Esophagus squamous epithelium (tissue), 5 donors: Measurements from ENCODE around the gene CLCNKA. TPM values are rescaled to one million over a fixed set of nuclear protein-coding genes. Genes with fewer than 3 reads are reported as not detected.
"Not testable (repeated sequence)": the region's sequence is repeated elsewhere in the genome, so short reads cannot be mapped to it uniquely, and the experiment has no call there.

Experiments
- DNase-seq: peaks from one replicate; lab custom pipeline; 2025; lab: John Stamatoyannopoulos, UW
- H3K27ac ChIP-seq, 4 donors: fragments of 200-600 bp; sonication (generic); one replicate each; pipeline ENCODE4 v1.5.1; 2016 to 2019; ENCODE audit warnings: mild to moderate bottlenecking in 1 of 4
- H3K27me3 ChIP-seq, 4 donors: fragments of 200-600 bp; sonication (generic); 1 replicate in 3 of 4; 2 replicates in 1 of 4; pipeline versions ENCODE4 v1.5.1 to v1.6.0; 2017 to 2021; ENCODE audit warnings: antibody characterized with exemption in 1 of 4
- H3K36me3 ChIP-seq, 3 donors: fragments of 200-600 bp; sonication (generic); one replicate each; pipeline ENCODE4 v1.5.1; 2016 to 2019
- H3K4me1 ChIP-seq, 3 donors: fragments of 200-600 bp; sonication (generic); one replicate each; pipeline ENCODE4 v1.5.1; 2017 to 2019
- H3K4me3 ChIP-seq, 4 donors: fragments of 200-600 bp; sonication (generic); 1 replicate in 3 of 4; 2 replicates in 1 of 4; pipeline ENCODE4 v1.5.1; 2016 to 2019; ENCODE audit warnings: mild to moderate bottlenecking in 2 of 4, moderate library complexity in 1 of 4
- H3K9me3 ChIP-seq, 3 donors: fragments of 200-600 bp; sonication (generic); one replicate each; pipeline ENCODE4 v1.5.1; 2016 to 2019
- POLR2A ChIP-seq, 4 donors: fragments of 450-650 bp; IDR thresholded peaks; one replicate each; pipeline ENCODE4 v1.6.1; 2017; ENCODE audit warnings: antibody characterized with exemption in 4 of 4, mild to moderate bottlenecking in 4 of 4, moderate library complexity in 3 of 4
- WGBS, 2 donors: methylation state at CpG; one replicate each; pipeline ENCODE4 v1.1.5; 2018; 5-methylcytosine and 5-hydroxymethylcytosine counted together
- intact Hi-C: fragments of 100-400 bp; cut with DNase I; formaldehyde crosslinking; loops from one replicate; pipeline ENCODE4 v1.15.0; 2022
- total RNA-seq, 4 donors: library from RNA; depleted of rRNA; stranded (reverse); fragments of >200 nt; gene quantifications; one replicate each; pipeline ENCODE4 v1.1.0, GENCODE V29; 2016
- TF ChIP-seq, protein P1 (sequence below), 6 experiments: fragments of 450-650 bp in 4 of 6; fragments of 200-600 bp in 2 of 6; sonication (generic) in 2 of 6; IDR thresholded peaks; one replicate each; pipeline ENCODE4 v1.5.1; 2016 to 2019; ENCODE audit warnings: antibody characterized with exemption in 6 of 6, mild to moderate bottlenecking in 4 of 6, moderate library complexity in 4 of 6
- donor health status: DM: yes; HTN: yes; CAD: no.

CLCNKA gene
- total RNA-seq, 4 donors from 2014 or later = not detected

GRCh38 chr1:16061266-16061665, 39.4 kb downstream of the CLCNKA start:
- no peaks in the 10 kb centered on the region for H3K9me3 ChIP-seq
- intact Hi-C loops = no loop called here
- H3K36me3 ChIP-seq = no peaks in the 10 kb centered on the region
- peaks cover 0 to 10% (median 0%) of the 10 kb centered on the region in 4 donors for H3K27me3 ChIP-seq
- no peak overlapping the region for H3K4me3 ChIP-seq
- peaks cover 0 to 9% (median 0%) of the 10 kb centered on the region in 3 donors for H3K4me1 ChIP-seq
- DNase-seq = no peak
- WGBS, 2 donors = 50 to 80% methylated on average over 1 of the region's 3 CpGs
- H3K27ac ChIP-seq = no peak overlapping the region
- no peak for TF ChIP-seq POLR2A (IDR thresholded peaks at IDR 0.05)
- TF ChIP-seq, protein P1, sequence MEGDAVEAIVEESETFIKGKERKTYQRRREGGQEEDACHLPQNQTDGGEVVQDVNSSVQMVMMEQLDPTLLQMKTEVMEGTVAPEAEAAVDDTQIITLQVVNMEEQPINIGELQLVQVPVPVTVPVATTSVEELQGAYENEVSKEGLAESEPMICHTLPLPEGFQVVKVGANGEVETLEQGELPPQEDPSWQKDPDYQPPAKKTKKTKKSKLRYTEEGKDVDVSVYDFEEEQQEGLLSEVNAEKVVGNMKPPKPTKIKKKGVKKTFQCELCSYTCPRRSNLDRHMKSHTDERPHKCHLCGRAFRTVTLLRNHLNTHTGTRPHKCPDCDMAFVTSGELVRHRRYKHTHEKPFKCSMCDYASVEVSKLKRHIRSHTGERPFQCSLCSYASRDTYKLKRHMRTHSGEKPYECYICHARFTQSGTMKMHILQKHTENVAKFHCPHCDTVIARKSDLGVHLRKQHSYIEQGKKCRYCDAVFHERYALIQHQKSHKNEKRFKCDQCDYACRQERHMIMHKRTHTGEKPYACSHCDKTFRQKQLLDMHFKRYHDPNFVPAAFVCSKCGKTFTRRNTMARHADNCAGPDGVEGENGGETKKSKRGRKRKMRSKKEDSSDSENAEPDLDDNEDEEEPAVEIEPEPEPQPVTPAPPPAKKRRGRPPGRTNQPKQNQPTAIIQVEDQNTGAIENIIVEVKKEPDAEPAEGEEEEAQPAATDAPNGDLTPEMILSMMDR (IDR thresholded peaks at IDR 0.05) = no peak

DNA sequence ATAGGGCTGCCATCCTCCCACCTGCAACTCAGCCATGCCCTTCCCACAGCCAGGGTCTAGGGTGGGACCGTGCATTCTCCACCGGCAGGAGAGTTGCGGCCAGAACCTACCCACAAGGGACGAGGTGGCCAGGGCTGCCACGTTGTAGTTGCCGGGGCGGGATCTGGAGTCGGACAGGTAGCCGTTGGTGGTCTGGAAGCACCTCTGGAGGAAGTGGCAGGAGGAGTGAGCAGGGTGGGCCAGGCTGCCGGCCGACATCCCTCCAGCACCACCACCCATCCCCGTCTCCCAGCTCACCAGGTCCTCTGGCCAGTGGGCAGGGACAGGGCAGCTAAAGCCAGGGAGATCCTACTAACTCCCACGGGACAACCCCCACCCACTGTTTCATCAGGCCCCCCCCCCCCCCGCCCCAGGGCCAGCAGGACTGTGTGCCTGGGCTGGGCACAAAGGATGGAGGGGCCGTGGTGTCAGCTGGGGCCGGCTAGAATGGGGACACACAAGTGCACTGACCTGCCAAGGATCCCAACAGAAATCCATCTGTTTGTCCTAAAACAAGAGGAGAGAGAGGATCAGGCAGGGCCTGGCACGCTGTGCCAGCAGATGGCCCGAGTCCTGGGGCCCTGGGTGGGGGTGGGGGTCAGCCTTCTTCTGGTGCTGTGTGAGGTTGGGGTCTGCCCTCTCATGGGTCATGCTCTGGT, 40.3 kb downstream of the CLCNKA start:
- H3K9me3 ChIP-seq, DNase-seq, H3K27ac ChIP-seq, intact Hi-C loops, H3K36me3 ChIP-seq, H3K27me3 ChIP-seq, H3K4me3 ChIP-seq: not testable (repeated sequence)
- H3K4me1 ChIP-seq = peaks cover 0 to 16% (median 0%) of the 10 kb centered on the region in 3 donors
- 80% methylated on average over 2 of the region's 18 CpGs; no CpG with 5 or more reads in 1 of the 2 donors for WGBS, 2 donors

- H3K4me1 ChIP-seq = peaks cover 0 to 17% (median 0%) of the 10 kb centered on the region in 3 donors
- H3K27me3 ChIP-seq, H3K9me3 ChIP-seq, H3K4me3 ChIP-seq, DNase-seq, H3K27ac ChIP-seq, H3K36me3 ChIP-seq, intact Hi-C loops: not testable (repeated sequence)
- 81 to 94% methylated on average over 6 to 9 of the region's 9 CpGs for WGBS, 2 donors
Measured at GRCh38 chr1:16062687-16063075, 40.8 kb downstream of the CLCNKA start.

DNA sequence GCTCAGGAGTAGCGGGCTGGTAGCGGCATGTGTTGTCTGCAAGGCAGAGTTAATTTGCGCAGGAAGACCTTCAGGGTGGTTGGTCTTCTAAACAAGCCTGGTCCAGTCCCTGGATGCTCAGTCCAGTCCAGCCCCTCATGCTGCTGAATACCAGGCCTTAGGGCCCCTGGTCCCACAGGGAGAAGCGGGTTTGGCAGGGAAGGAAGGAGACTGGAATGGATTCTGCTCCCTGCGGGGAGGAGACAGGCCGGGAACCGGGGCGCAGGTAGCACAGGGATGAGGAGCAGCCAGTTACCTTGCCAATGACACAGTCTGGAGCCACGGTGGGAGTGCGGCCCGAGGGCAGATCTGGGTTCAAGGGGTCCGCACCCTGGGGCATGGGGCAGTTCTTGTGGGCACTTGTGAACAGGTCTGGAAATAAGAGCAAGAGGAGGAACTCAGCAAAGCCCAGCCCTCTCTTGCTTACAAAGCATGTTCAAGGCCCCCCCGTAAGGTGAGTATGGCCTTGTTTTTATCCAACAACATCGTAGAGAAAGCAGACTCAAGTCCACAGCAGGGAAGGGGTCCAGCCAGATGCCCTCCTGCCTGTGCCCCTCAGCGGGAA, 41.5 kb downstream of the CLCNKA start:
- Histone ChIP-seq H3K4me3 (no peak overlapping the region), H3K27me3 (peaks cover 0 to 10% (median 0%) of the 10 kb centered on the region in 4 donors), H3K36me3 (no peaks in the 10 kb centered on the region), H3K9me3 (no peaks in the 10 kb centered on the region), H3K27ac (no peak overlapping the region), H3K4me1 (peaks cover 0 to 23% (median 0%) of the 10 kb centered on the region in 3 donors)
- intact Hi-C loops = no loop called here
- WGBS, 2 donors = 71 to 89% methylated on average over 9 to 14 of the region's 15 CpGs
- TF ChIP-seq, protein P1 (IDR thresholded peaks at IDR 0.05) = no peak
- TF ChIP-seq POLR2A (IDR thresholded peaks at IDR 0.05) = no peak
- no peak for DNase-seq

DNA sequence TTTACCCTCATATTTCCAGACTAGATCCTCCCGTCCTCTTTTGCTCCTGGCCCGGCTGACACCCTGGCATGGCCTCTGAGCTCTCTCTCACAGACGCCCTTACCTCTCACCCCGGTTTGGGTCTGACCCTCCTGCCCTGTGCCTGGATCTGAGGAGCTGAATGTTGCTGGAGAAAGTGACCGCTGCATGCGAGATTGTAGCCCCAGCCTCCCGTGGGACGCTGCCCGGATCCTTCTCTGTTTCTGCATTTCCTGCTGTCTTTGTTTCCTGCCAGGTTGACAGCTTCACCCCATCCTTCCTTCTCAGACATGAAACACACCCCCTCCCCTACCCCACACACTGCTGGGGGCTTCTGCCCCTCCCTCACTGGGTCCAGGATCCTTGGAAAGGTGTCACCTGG, 42.1 kb downstream of the CLCNKA start:
- intact Hi-C loops = no loop called here
- peaks cover 0 to 10% (median 0%) of the 10 kb centered on the region in 4 donors for H3K27me3 ChIP-seq
- H3K4me3 ChIP-seq = no peak overlapping the region
- no peak for DNase-seq
- H3K27ac ChIP-seq = no peak overlapping the region
- peaks cover 0 to 28% (median 3%) of the 10 kb centered on the region in 3 donors for H3K4me1 ChIP-seq
- H3K36me3 ChIP-seq = no peaks in the 10 kb centered on the region
- TF ChIP-seq, protein P1 (IDR thresholded peaks at IDR 0.05) = no peak
- no peak for TF ChIP-seq POLR2A (IDR thresholded peaks at IDR 0.05)
- no peaks in the 10 kb centered on the region for H3K9me3 ChIP-seq
- WGBS, 2 donors = 67% methylated on average over 9 of the region's 9 CpGs

DNA sequence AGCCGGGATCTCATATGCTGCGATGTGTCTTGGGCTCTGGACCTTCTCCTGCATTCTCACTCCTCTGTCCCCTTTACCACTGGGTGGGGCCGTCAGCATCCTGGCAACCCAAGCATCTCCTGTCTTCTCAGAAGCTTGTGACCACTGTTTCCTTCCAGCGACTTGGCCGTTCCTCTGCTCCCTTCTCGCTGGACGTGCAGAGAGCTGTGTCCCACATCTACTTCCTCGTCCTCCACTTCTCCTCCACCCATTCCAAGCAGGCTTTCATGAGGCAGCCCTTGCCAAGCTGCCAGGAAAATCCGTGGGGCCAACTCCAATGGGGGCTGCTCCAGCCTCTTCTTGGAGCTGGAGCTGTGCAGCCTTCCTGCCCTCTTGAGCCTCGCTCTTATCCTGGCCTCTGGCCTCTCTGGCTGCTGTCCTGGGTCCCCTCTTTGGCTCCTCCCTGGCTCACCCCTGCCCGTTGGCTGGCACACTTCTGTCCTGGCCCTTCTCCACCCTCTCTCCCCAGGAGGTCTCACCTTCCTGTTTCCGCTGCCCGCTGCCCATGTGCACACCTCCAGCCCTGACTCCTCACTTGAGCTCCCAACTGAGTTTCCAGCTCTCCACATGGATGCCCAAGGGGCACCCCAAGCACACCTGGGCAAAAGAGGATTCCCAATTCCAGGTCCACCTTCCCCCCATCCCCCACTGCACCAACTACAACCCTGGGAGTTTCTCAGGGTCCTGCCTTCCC, 42.9 kb downstream of the CLCNKA start:
- H3K4me3 ChIP-seq = no peak overlapping the region
- peaks cover 0 to 10% (median 0%) of the 10 kb centered on the region in 4 donors for H3K27me3 ChIP-seq
- TF ChIP-seq, protein P1 (IDR thresholded peaks at IDR 0.05) = no peak
- no peak for TF ChIP-seq POLR2A (IDR thresholded peaks at IDR 0.05)
- intact Hi-C loops = no loop called here
- peaks cover 0 to 28% (median 3%) of the 10 kb centered on the region in 3 donors for H3K4me1 ChIP-seq
- WGBS, 2 donors = 47 to 52% methylated on average over 13 of the region's 13 CpGs
- H3K36me3 ChIP-seq = no peaks in the 10 kb centered on the region
- no peaks in the 10 kb centered on the region for H3K9me3 ChIP-seq
- H3K27ac ChIP-seq = no peak overlapping the region
- no peak for DNase-seq
